ENCODE results near the gene ATP11C. TPM values are rescaled to one million over a fixed set of nuclear protein-coding genes. Genes with fewer than 3 reads are reported as not detected.

Gene ATP11C
- total and polyA plus RNA-seq, 10 of the 15 experiments (the other 5 are each of a cell fraction or from before 2014, with no cell fraction given) = 16.2 to 44.0 (median 24.8) TPM

DNA sequence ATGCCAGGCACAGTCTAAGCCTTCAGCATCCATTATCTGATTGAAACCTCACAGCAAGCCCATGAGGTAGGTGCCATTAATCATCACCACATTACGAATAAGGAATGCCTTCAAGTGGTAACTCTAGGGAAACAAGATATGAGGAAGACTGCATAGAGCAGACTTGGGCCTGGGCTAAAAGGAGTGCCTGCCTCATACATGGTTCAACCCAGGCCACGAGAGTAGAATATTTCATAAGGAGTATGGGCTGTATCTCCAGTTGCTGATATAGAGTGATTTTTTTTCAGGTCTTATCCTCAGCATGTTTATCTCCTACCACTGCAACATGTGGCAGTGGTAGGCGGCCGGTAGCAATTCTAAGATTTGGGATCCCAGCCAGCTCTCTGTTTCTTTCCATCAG is 51.7 kb downstream of the ATP11C start:
- peaks cover 14% of the 10 kb centered on the region for H3K79me2 ChIP-seq (ENCODE audit: control insufficient read depth, insufficient read depth, low read length)
- H3K4me2 ChIP-seq (ENCODE audit: control insufficient read depth, insufficient read depth) = no peak overlapping the region
- no peaks in the 10 kb centered on the region; the same call in 1 of the 2 replicates for H3K4me1 ChIP-seq (ENCODE audit: control insufficient read depth, insufficient read depth, low read length)
- no peak for FAIRE-seq
- ChIA-PET RAD21 (ENCODE audit: unreplicated experiment) (no interaction called here), CTCF (no interaction called here), SMC1A (ENCODE audit: uncharacterized antibody, unreplicated experiment) (interaction anchor here (0.7 to 1.1 kb wide), 3 partner anchors 9 to 34 kb away, joined by 3 to 5 read pairs (median 3); no protein-coding TSS in a partner anchor), POLR2A (no interaction called here)
- 69% methylated on average over 4 of the region's 4 CpGs for WGBS (ENCODE audit: insufficient coverage, insufficient replicate concordance, low lambda C conversion rate, missing lambda C conversion rate)
- BruUV-seq (replicated peaks) = no TSS peak
- H3K36me3 ChIP-seq (ENCODE audit: control insufficient read depth in 2 of 2, insufficient read depth in 2 of 2, low read length in 1 of 2) = peaks cover 0 to 5% of the 10 kb centered on the region in 2 experiments; a peak in 2 of 4 replicates
- H3K27ac ChIP-seq (ENCODE audit: control insufficient read depth, insufficient read depth) = no peak overlapping the region
- no peaks in the 10 kb centered on the region for H3K27me3 ChIP-seq (replicated peaks in 1 of 2; ENCODE audit: control insufficient read depth in 2 of 2, insufficient read depth in 2 of 2, low read length in 1 of 2)
- H3K9me3 ChIP-seq (replicated peaks; ENCODE audit: control insufficient read depth, insufficient read depth, low read length) = no peaks in the 10 kb centered on the region
- H3K4me3 ChIP-seq = no peak overlapping the region
- intact Hi-C loops (cut with micrococcal nuclease; ENCODE audit: unreplicated experiment) (no loop called here), in situ Hi-C loops (cut with MboI) (no loop called here)
- H4K20me1 ChIP-seq (ENCODE audit: control insufficient read depth, insufficient read depth) = no peaks in the 10 kb centered on the region
- TF ChIP-seq FOXK2 (IDR thresholded peaks at IDR 0.05) = no peak
- TF ChIP-seq YY1 (IDR thresholded peaks at IDR 0.05; ENCODE audit: low read depth, low read length) = no peak
- TF ChIP-seq STAT1 (conservative IDR thresholded peaks at IDR 0.05) = no peak
- H2AFZ ChIP-seq (ENCODE audit: control insufficient read depth, low read depth, low read length) = no peak overlapping the region
- no peak for DNase-seq (ENCODE audit: low read depth, low spot score)
- H3K9ac ChIP-seq (ENCODE audit: control insufficient read depth, insufficient read depth, low read length) = no peak overlapping the region
- ATAC-seq = no peak

GRCh38 chrX:139877710-139878414 is 55.0 kb downstream of the ATP11C start:
- intact Hi-C loops (cut with micrococcal nuclease; ENCODE audit: unreplicated experiment) = no loop called here
- H3K9me3 ChIP-seq (replicated peaks; ENCODE audit: control insufficient read depth, insufficient read depth, low read length) = no peaks in the 10 kb centered on the region
- peaks cover 5% of the 10 kb centered on the region for H3K79me2 ChIP-seq (ENCODE audit: control insufficient read depth, insufficient read depth, low read length)
- peak; percentile 64 for FAIRE-seq
- no peak overlapping the region for H3K9ac ChIP-seq (ENCODE audit: control insufficient read depth, insufficient read depth, low read length)
- H3K4me1 ChIP-seq (ENCODE audit: control insufficient read depth, insufficient read depth, low read length) = no peaks in the 10 kb centered on the region; the same call in 1 of the 2 replicates
- ChIA-PET RAD21 (ENCODE audit: unreplicated experiment) (no interaction called here), SMC1A (ENCODE audit: uncharacterized antibody, unreplicated experiment) (interaction anchor here (0.6 kb wide), 1 partner anchor 14 kb away, joined by 3 read pairs; no protein-coding TSS in a partner anchor), CTCF (no interaction called here), POLR2A (no interaction called here)
- peaks cover 0 to 8% of the 10 kb centered on the region in 2 experiments; a peak in 2 of 4 replicates for H3K36me3 ChIP-seq (ENCODE audit: control insufficient read depth in 2 of 2, insufficient read depth in 2 of 2, low read length in 1 of 2)
- no peak for DNase-seq (ENCODE audit: low read depth, low spot score)
- H3K4me2 ChIP-seq (ENCODE audit: control insufficient read depth, insufficient read depth) = no peak overlapping the region
- no peak overlapping the region for H3K27ac ChIP-seq (ENCODE audit: control insufficient read depth, insufficient read depth)
- no TSS peak for BruUV-seq (replicated peaks)
- H3K4me3 ChIP-seq = no peak overlapping the region
- in situ Hi-C loops (cut with MboI) = no loop called here
- TF ChIP-seq YY1 (IDR thresholded peaks at IDR 0.05; ENCODE audit: low read depth, low read length) (no peak), SREBF1 (IDR thresholded peaks at IDR 0.05; ENCODE audit: low read length) (no peak), SUPT20H (IDR thresholded peaks at IDR 0.05; ENCODE audit: borderline replicate concordance, control insufficient read depth, low read depth, low read length) (no peak), NBN (IDR thresholded peaks at IDR 0.05) (no peak), SUZ12 (IDR thresholded peaks at IDR 0.05; ENCODE audit: unreplicated experiment) (no peak), PAX8 (IDR thresholded peaks at IDR 0.05) (no peak)
- no peaks in the 10 kb centered on the region for H4K20me1 ChIP-seq (ENCODE audit: control insufficient read depth, insufficient read depth)
- no peak overlapping the region for H2AFZ ChIP-seq (ENCODE audit: control insufficient read depth, low read depth, low read length)
- H3K27me3 ChIP-seq (replicated peaks in 1 of 2; ENCODE audit: control insufficient read depth in 2 of 2, insufficient read depth in 2 of 2, low read length in 1 of 2) = no peaks in the 10 kb centered on the region
- WGBS (ENCODE audit: insufficient coverage, insufficient replicate concordance, low lambda C conversion rate, missing lambda C conversion rate) = 61% methylated on average over 11 of the region's 11 CpGs
- ATAC-seq = no peak
